ENCODE data around the gene LHX4.

LHX4 gene

GRCh38 chr1:180224902-180225301, 5.2 kb upstream of the LHX4 start:
- Histone ChIP-seq H3K4me1 (ENCODE audit: control insufficient read depth, insufficient read depth, low read length) (peaks cover 4% of the 10 kb centered on the region), H3K4me3 (ENCODE audit: insufficient read depth, low read depth, low read length) (no peak overlapping the region), H3K36me3 (ENCODE audit: control insufficient read depth, insufficient read depth, low read length) (no peaks in the 10 kb centered on the region), H3K9me3 (ENCODE audit: control insufficient read depth, low read length) (no peaks in the 10 kb centered on the region), H3K27ac (ENCODE audit: insufficient read depth, low read depth, low read length, poor library complexity, severe bottlenecking) (no peak overlapping the region), H3K27me3 (ENCODE audit: control insufficient read depth, insufficient read depth, low read length, poor library complexity, severe bottlenecking) (peaks cover 70% of the 10 kb centered on the region)
- WGBS, 2 experiments = 70 to 72% methylated on average over 5 of the region's 5 CpGs

- no peaks in the 10 kb centered on the region for H3K9me3 ChIP-seq (ENCODE audit: control insufficient read depth, low read length)
- 89 to 91% methylated on average over 2 of the region's 2 CpGs for WGBS, 2 experiments
- no peaks in the 10 kb centered on the region for H3K36me3 ChIP-seq (ENCODE audit: control insufficient read depth, insufficient read depth, low read length)
- peaks cover 4% of the 10 kb centered on the region for H3K4me1 ChIP-seq (ENCODE audit: control insufficient read depth, insufficient read depth, low read length)
- H3K27ac ChIP-seq (ENCODE audit: insufficient read depth, low read depth, low read length, poor library complexity, severe bottlenecking) = no peak overlapping the region
- no peak overlapping the region for H3K4me3 ChIP-seq (ENCODE audit: insufficient read depth, low read depth, low read length)
- peaks cover 75% of the 10 kb centered on the region for H3K27me3 ChIP-seq (ENCODE audit: control insufficient read depth, insufficient read depth, low read length, poor library complexity, severe bottlenecking)
Measured at GRCh38 chr1:180225403-180225802, 4.7 kb upstream of the LHX4 start.

- no peak overlapping the region for H3K4me3 ChIP-seq (ENCODE audit: insufficient read depth, low read depth, low read length)
- H3K4me1 ChIP-seq (ENCODE audit: control insufficient read depth, insufficient read depth, low read length) = peaks cover 28% of the 10 kb centered on the region
- peaks cover 96% of the 10 kb centered on the region for H3K27me3 ChIP-seq (ENCODE audit: control insufficient read depth, insufficient read depth, low read length, poor library complexity, severe bottlenecking)
- WGBS, 2 experiments = 22 to 28% methylated on average over 15 to 16 of the region's 17 CpGs
- H3K36me3 ChIP-seq (ENCODE audit: control insufficient read depth, insufficient read depth, low read length) = no peaks in the 10 kb centered on the region
- H3K9me3 ChIP-seq (ENCODE audit: control insufficient read depth, low read length) = no peaks in the 10 kb centered on the region
- H3K27ac ChIP-seq (ENCODE audit: insufficient read depth, low read depth, low read length, poor library complexity, severe bottlenecking) = no peak overlapping the region
Measured at GRCh38 chr1:180227861-180228647, 2.0 kb upstream of the LHX4 start.

- H3K9me3 ChIP-seq (ENCODE audit: control insufficient read depth, low read length) = no peaks in the 10 kb centered on the region
- 3% methylated on average over 57 of the region's 57 CpGs for WGBS, 2 experiments
- peaks cover 35% of the 10 kb centered on the region for H3K4me1 ChIP-seq (ENCODE audit: control insufficient read depth, insufficient read depth, low read length)
- H3K4me3 ChIP-seq (ENCODE audit: insufficient read depth, low read depth, low read length) = peak overlapping the region; percentile 50
- no peaks in the 10 kb centered on the region for H3K36me3 ChIP-seq (ENCODE audit: control insufficient read depth, insufficient read depth, low read length)
- H3K27me3 ChIP-seq (ENCODE audit: control insufficient read depth, insufficient read depth, low read length, poor library complexity, severe bottlenecking) = peaks cover 97% of the 10 kb centered on the region
- H3K27ac ChIP-seq (ENCODE audit: insufficient read depth, low read depth, low read length, poor library complexity, severe bottlenecking) = no peak overlapping the region
Measured at GRCh38 chr1:180228648-180229482, 1.2 kb upstream of the LHX4 start.

- no peak overlapping the region for H3K27ac ChIP-seq (ENCODE audit: insufficient read depth, low read depth, low read length, poor library complexity, severe bottlenecking)
- H3K27me3 ChIP-seq (ENCODE audit: control insufficient read depth, insufficient read depth, low read length, poor library complexity, severe bottlenecking) = peaks cover 98% of the 10 kb centered on the region
- peak overlapping the region; percentile 50 for H3K4me3 ChIP-seq (ENCODE audit: insufficient read depth, low read depth, low read length)
- peaks cover 45% of the 10 kb centered on the region for H3K4me1 ChIP-seq (ENCODE audit: control insufficient read depth, insufficient read depth, low read length)
- H3K9me3 ChIP-seq (ENCODE audit: control insufficient read depth, low read length) = no peaks in the 10 kb centered on the region
- WGBS, 2 experiments = 1% methylated on average over 28 of the region's 28 CpGs
- H3K36me3 ChIP-seq (ENCODE audit: control insufficient read depth, insufficient read depth, low read length) = no peaks in the 10 kb centered on the region
Measured at GRCh38 chr1:180230416-180230790, 339 bp downstream of the LHX4 start.

- Histone ChIP-seq H3K9me3 (ENCODE audit: control insufficient read depth, low read length) (no peaks in the 10 kb centered on the region), H3K36me3 (ENCODE audit: control insufficient read depth, insufficient read depth, low read length) (no peaks in the 10 kb centered on the region), H3K4me3 (ENCODE audit: insufficient read depth, low read depth, low read length) (peak overlapping the region; percentile 50), H3K27me3 (ENCODE audit: control insufficient read depth, insufficient read depth, low read length, poor library complexity, severe bottlenecking) (peaks cover 99% of the 10 kb centered on the region), H3K27ac (ENCODE audit: insufficient read depth, low read depth, low read length, poor library complexity, severe bottlenecking) (no peak overlapping the region), H3K4me1 (ENCODE audit: control insufficient read depth, insufficient read depth, low read length) (peaks cover 50% of the 10 kb centered on the region)
- 0 to 1% methylated on average over 65 of the region's 65 CpGs for WGBS, 2 experiments
Measured at GRCh38 chr1:180230791-180231505, 884 bp downstream of the LHX4 start.

- Histone ChIP-seq H3K27me3 (ENCODE audit: control insufficient read depth, insufficient read depth, low read length, poor library complexity, severe bottlenecking) (peaks cover 99% of the 10 kb centered on the region), H3K4me1 (ENCODE audit: control insufficient read depth, insufficient read depth, low read length) (peaks cover 56% of the 10 kb centered on the region), H3K36me3 (ENCODE audit: control insufficient read depth, insufficient read depth, low read length) (no peaks in the 10 kb centered on the region), H3K9me3 (ENCODE audit: control insufficient read depth, low read length) (no peaks in the 10 kb centered on the region), H3K27ac (ENCODE audit: insufficient read depth, low read depth, low read length, poor library complexity, severe bottlenecking) (no peak overlapping the region), H3K4me3 (ENCODE audit: insufficient read depth, low read depth, low read length) (peak overlapping the region; percentile 50)
- WGBS, 2 experiments = 0% methylated on average over 37 of the region's 37 CpGs
Measured at GRCh38 chr1:180231506-180231921, 1.4 kb downstream of the LHX4 start.

- no peak overlapping the region for H3K27ac ChIP-seq (ENCODE audit: insufficient read depth, low read depth, low read length, poor library complexity, severe bottlenecking)
- no peaks in the 10 kb centered on the region for H3K36me3 ChIP-seq (ENCODE audit: control insufficient read depth, insufficient read depth, low read length)
- H3K9me3 ChIP-seq (ENCODE audit: control insufficient read depth, low read length) = no peaks in the 10 kb centered on the region
- H3K27me3 ChIP-seq (ENCODE audit: control insufficient read depth, insufficient read depth, low read length, poor library complexity, severe bottlenecking) = peaks cover 99% of the 10 kb centered on the region
- H3K4me3 ChIP-seq (ENCODE audit: insufficient read depth, low read depth, low read length) = no peak overlapping the region
- 2% methylated on average over 14 of the region's 14 CpGs for WGBS, 2 experiments
- H3K4me1 ChIP-seq (ENCODE audit: control insufficient read depth, insufficient read depth, low read length) = peaks cover 60% of the 10 kb centered on the region
Measured at GRCh38 chr1:180231936-180232335, 1.9 kb downstream of the LHX4 start.

GRCh38 chr1:180232521-180233043, 2.5 kb downstream of the LHX4 start:
- Histone ChIP-seq H3K4me3 (ENCODE audit: insufficient read depth, low read depth, low read length) (no peak overlapping the region), H3K9me3 (ENCODE audit: control insufficient read depth, low read length) (no peaks in the 10 kb centered on the region), H3K27me3 (ENCODE audit: control insufficient read depth, insufficient read depth, low read length, poor library complexity, severe bottlenecking) (peaks cover 100% of the 10 kb centered on the region), H3K27ac (ENCODE audit: insufficient read depth, low read depth, low read length, poor library complexity, severe bottlenecking) (no peak overlapping the region), H3K36me3 (ENCODE audit: control insufficient read depth, insufficient read depth, low read length) (no peaks in the 10 kb centered on the region), H3K4me1 (ENCODE audit: control insufficient read depth, insufficient read depth, low read length) (peaks cover 61% of the 10 kb centered on the region)
- 5 to 10% methylated on average over 9 to 11 of the region's 11 CpGs for WGBS, 2 experiments

Data from ectodermal cell (in vitro differentiated cells).